Measurements from ENCODE around the gene TRIM29.

GRCh38 chr11:120089036-120090001, 48.6 kb downstream of the TRIM29 start:
- TF ChIP-seq CTCF (conservative IDR thresholded peaks at IDR 0.05; ENCODE audit: low read depth in 2 of 2) (no peak), POLR2AphosphoS5 (IDR thresholded peaks at IDR 0.05; ENCODE audit: low read depth) (no peak), EZH2 (IDR thresholded peaks at IDR 0.05; ENCODE audit: low read depth, unreplicated experiment) (no peak), ZNF331 (CRISPR knock-in tag; IDR thresholded peaks at IDR 0.05; ENCODE audit: low read depth) (no peak), REST (IDR thresholded peaks at IDR 0.05; ENCODE audit: unreplicated experiment) (no peak), CREB1 (CRISPR knock-in tag; IDR thresholded peaks at IDR 0.05; ENCODE audit: low read depth) (no peak)
